H1 (cell line): ENCODE measurements around the gene KRT4. TPM values are rescaled to one million over a fixed set of nuclear protein-coding genes. Genes with fewer than 3 reads are reported as not detected.

ENCODE experiments used
- MAFK ChIP-seq: IDR thresholded peaks from 2 replicates; pipeline ENCODE4 v1.6.1; 2012; ENCODE audit warnings: low read depth, mild to moderate bottlenecking, improper control_type of control experiment, low read length
- SP2 ChIP-seq: IDR thresholded peaks from 2 replicates; pipeline ENCODE4 v1.6.1; 2012; ENCODE audit warnings: mild to moderate bottlenecking, low read length, inconsistent platforms
- polyA plus RNA-seq, 7 experiments: library from polyadenylated mRNA; depleted of rRNA in 3 of 7; stranded (reverse) in 5 of 7; unstranded in 2 of 7; fragments of >200 nt in 5 of 7; fragments of 200-250 nt in 2 of 7; gene quantifications; 1 replicate in 5 of 7; 2 replicates in 1 of 7; 4 replicates in 1 of 7; pipeline versions ENCODE4 v1.2.1 to v1.2.3, GENCODE V29; 2011 to 2013; ENCODE audit warnings: missing spikeins in 2 of 7, mixed read lengths in 2 of 7
- total RNA-seq: library from RNA; stranded (reverse); fragmentation: NEBNext Ultra II Directional; extraction: Animal tissue kit (Norgen Biotek cat#: 25700); gene quantifications from 2 replicates; pipeline ENCODE4 v1.2.1, GENCODE V29; 2021

The KRT4 gene
- total and polyA plus RNA-seq, 2 of the 8 experiments (the other 6 are each of a cell fraction or from before 2014, with no cell fraction given): not detected

GRCh38 chr12:52815676-52816588 lies 2.0 kb upstream of the KRT4 start (continued):
- TF ChIP-seq MAFK (no peak), SP2 (no peak)
